GM18505 (cell line): ENCODE results near the gene NUDT14.

ENCODE experiments used
- ATAC-seq: cut with Tn5 transposase; IDR thresholded peaks from one replicate; pipeline ENCODE4 v1.9.1; 2021; ENCODE audit not compliant: unreplicated experiment
- POLR2A ChIP-seq: IDR thresholded peaks from 4 replicates; pipeline ENCODE4 v1.6.1; 2011; ENCODE audit warnings: borderline replicate concordance; ENCODE audit not compliant: insufficient read depth, insufficient read length; ENCODE audit errors: extremely low read depth

The NUDT14 gene

GRCh38 chr14:105199093-105199492 lies 18.0 kb upstream of the NUDT14 start:
- ATAC-seq: no peak
- TF ChIP-seq POLR2A: no peak

GRCh38 chr14:105198588-105198987 lies 17.5 kb upstream of the NUDT14 start:
- ATAC-seq: no peak
- TF ChIP-seq POLR2A: no peak

- TF ChIP-seq POLR2A: no peak
- ATAC-seq: no peak
Observed at GRCh38 chr14:105197211-105197641, 16.1 kb upstream of the NUDT14 start.

- no peak for TF ChIP-seq POLR2A
- ATAC-seq: no peak
Observed at GRCh38 chr14:105196265-105196960, 15.3 kb upstream of the NUDT14 start.

- ATAC-seq: no peak
- TF ChIP-seq POLR2A: no peak
Observed at GRCh38 chr14:105195522-105196264, 14.6 kb upstream of the NUDT14 start.

GRCh38 chr14:105195051-105195450 lies 13.9 kb upstream of the NUDT14 start:
- TF ChIP-seq POLR2A: no peak
- ATAC-seq: no peak

GRCh38 chr14:105193916-105194782 lies 13.0 kb upstream of the NUDT14 start:
- no peak for ATAC-seq
- TF ChIP-seq POLR2A: no peak

- no peak for ATAC-seq
- no peak for TF ChIP-seq POLR2A
Observed at GRCh38 chr14:105192866-105193731, 12.0 kb upstream of the NUDT14 start.

GRCh38 chr14:105187935-105188524 lies 6.9 kb upstream of the NUDT14 start:
- no peak for TF ChIP-seq POLR2A
- ATAC-seq: no peak

- no peak for ATAC-seq
- TF ChIP-seq POLR2A: no peak
Observed at GRCh38 chr14:105187116-105187515, 6.0 kb upstream of the NUDT14 start.

- no peak for ATAC-seq
- TF ChIP-seq POLR2A: no peak
Observed at GRCh38 chr14:105185973-105186372, 4.9 kb upstream of the NUDT14 start.

- TF ChIP-seq POLR2A: no peak
- ATAC-seq: no peak
Observed at GRCh38 chr14:105185001-105185400, 3.9 kb upstream of the NUDT14 start.
